Esophagus squamous epithelium (tissue), 5 donors: Measurements from ENCODE around the gene DBT. TPM values are rescaled to one million over a fixed set of nuclear protein-coding genes. Genes with fewer than 3 reads are reported as not detected.

Source experiments
- DNase-seq: peaks from one replicate; lab custom pipeline; 2025; lab: John Stamatoyannopoulos, UW
- H3K27ac ChIP-seq, 4 donors: fragments of 200-600 bp; sonication (generic); one replicate each; pipeline ENCODE4 v1.5.1; 2016 to 2019; ENCODE audit warnings: mild to moderate bottlenecking in 1 of 4
- H3K27me3 ChIP-seq, 4 donors: fragments of 200-600 bp; sonication (generic); 1 replicate in 3 of 4; 2 replicates in 1 of 4; pipeline versions ENCODE4 v1.5.1 to v1.6.0; 2017 to 2021; ENCODE audit warnings: antibody characterized with exemption in 1 of 4
- H3K36me3 ChIP-seq, 3 donors: fragments of 200-600 bp; sonication (generic); one replicate each; pipeline ENCODE4 v1.5.1; 2016 to 2019
- H3K4me1 ChIP-seq, 3 donors: fragments of 200-600 bp; sonication (generic); one replicate each; pipeline ENCODE4 v1.5.1; 2017 to 2019
- H3K4me3 ChIP-seq, 4 donors: fragments of 200-600 bp; sonication (generic); 1 replicate in 3 of 4; 2 replicates in 1 of 4; pipeline ENCODE4 v1.5.1; 2016 to 2019; ENCODE audit warnings: mild to moderate bottlenecking in 2 of 4, moderate library complexity in 1 of 4
- H3K9me3 ChIP-seq, 3 donors: fragments of 200-600 bp; sonication (generic); one replicate each; pipeline ENCODE4 v1.5.1; 2016 to 2019
- POLR2A ChIP-seq, 4 donors: fragments of 450-650 bp; IDR thresholded peaks; one replicate each; pipeline ENCODE4 v1.6.1; 2017; ENCODE audit warnings: antibody characterized with exemption in 4 of 4, mild to moderate bottlenecking in 4 of 4, moderate library complexity in 3 of 4
- WGBS, 2 donors: methylation state at CpG; one replicate each; pipeline ENCODE4 v1.1.5; 2018; 5-methylcytosine and 5-hydroxymethylcytosine counted together
- intact Hi-C: fragments of 100-400 bp; cut with DNase I; formaldehyde crosslinking; loops from one replicate; pipeline ENCODE4 v1.15.0; 2022
- total RNA-seq, 4 donors: library from RNA; depleted of rRNA; stranded (reverse); fragments of >200 nt; gene quantifications; one replicate each; pipeline ENCODE4 v1.1.0, GENCODE V29; 2016
- TF ChIP-seq, protein P1 (sequence below), 6 experiments: fragments of 450-650 bp in 4 of 6; fragments of 200-600 bp in 2 of 6; sonication (generic) in 2 of 6; IDR thresholded peaks; one replicate each; pipeline ENCODE4 v1.5.1; 2016 to 2019; ENCODE audit warnings: antibody characterized with exemption in 6 of 6, mild to moderate bottlenecking in 4 of 6, moderate library complexity in 4 of 6
- donor health status: DM: yes; HTN: yes; CAD: no.

The DBT gene
- total RNA-seq, 4 donors from 2014 or later, result 6.1 to 9.4 (median 6.8) TPM

DNA sequence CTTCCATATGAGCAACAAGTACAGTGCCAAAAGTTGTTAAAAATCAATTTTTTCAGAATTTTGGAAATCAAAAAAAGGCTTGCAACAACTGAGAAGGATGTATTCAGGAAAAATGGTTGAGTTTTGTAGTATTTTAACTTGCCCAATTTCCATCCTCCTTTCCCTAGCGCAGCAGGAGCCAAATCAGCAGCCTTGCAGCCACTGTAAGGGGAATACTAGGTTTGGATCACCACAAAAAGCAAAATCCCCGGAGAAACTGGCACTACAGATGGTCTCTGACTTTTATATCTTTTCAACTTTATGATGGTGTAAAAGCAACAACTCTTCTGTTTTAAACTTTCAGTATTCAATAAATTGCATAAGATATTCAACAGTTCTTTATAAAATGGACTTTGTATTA, 17.9 kb downstream of the DBT start:
- Histone ChIP-seq H3K9me3 (no peaks in the 10 kb centered on the region), H3K27ac (no peak overlapping the region), H3K27me3 (no peaks in the 10 kb centered on the region), H3K4me1 (peaks cover 0 to 15% (median 0%) of the 10 kb centered on the region in 3 donors), H3K4me3 (no peak overlapping the region), H3K36me3 (peaks cover 0 to 86% (median 6%) of the 10 kb centered on the region in 3 donors)
- no peak for DNase-seq
- intact Hi-C loops, result no loop called here
- TF ChIP-seq, protein P1, sequence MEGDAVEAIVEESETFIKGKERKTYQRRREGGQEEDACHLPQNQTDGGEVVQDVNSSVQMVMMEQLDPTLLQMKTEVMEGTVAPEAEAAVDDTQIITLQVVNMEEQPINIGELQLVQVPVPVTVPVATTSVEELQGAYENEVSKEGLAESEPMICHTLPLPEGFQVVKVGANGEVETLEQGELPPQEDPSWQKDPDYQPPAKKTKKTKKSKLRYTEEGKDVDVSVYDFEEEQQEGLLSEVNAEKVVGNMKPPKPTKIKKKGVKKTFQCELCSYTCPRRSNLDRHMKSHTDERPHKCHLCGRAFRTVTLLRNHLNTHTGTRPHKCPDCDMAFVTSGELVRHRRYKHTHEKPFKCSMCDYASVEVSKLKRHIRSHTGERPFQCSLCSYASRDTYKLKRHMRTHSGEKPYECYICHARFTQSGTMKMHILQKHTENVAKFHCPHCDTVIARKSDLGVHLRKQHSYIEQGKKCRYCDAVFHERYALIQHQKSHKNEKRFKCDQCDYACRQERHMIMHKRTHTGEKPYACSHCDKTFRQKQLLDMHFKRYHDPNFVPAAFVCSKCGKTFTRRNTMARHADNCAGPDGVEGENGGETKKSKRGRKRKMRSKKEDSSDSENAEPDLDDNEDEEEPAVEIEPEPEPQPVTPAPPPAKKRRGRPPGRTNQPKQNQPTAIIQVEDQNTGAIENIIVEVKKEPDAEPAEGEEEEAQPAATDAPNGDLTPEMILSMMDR (IDR thresholded peaks at IDR 0.05), result no peak
- TF ChIP-seq POLR2A (IDR thresholded peaks at IDR 0.05), result no peak
- WGBS, 2 donors, result 91 to 100% methylated on average over 2 of the region's 2 CpGs

DNA sequence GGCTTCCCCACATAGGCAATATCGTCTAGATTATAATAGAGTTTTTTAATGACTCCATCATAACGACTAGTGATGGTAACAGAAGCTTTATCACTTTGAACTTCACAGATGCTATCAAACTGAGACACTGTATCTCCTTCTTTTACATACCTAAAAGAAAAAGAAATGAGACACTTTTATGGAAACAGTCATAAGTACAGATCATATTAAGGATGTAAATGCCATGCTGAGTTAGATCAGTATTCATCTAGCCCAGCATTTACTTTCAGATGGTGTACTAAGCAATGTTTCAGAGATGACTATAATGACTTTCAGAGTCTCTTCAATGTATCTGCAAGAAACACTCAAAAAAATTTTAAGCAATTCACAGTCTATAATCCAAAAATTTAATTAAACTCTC, 18.9 kb downstream of the DBT start:
- Histone ChIP-seq H3K4me1 (peaks cover 0 to 15% (median 0%) of the 10 kb centered on the region in 3 donors), H3K27me3 (no peaks in the 10 kb centered on the region), H3K9me3 (no peaks in the 10 kb centered on the region), H3K27ac (no peak overlapping the region), H3K36me3 (peaks cover 0 to 83% (median 6%) of the 10 kb centered on the region in 3 donors), H3K4me3 (no peak overlapping the region)
- intact Hi-C loops, result no loop called here
- TF ChIP-seq, protein P1 (IDR thresholded peaks at IDR 0.05), result no peak
- no peak for TF ChIP-seq POLR2A (IDR thresholded peaks at IDR 0.05)
- 75 to 88% methylated on average over 2 of the region's 2 CpGs for WGBS, 2 donors
- DNase-seq, result no peak

DNA sequence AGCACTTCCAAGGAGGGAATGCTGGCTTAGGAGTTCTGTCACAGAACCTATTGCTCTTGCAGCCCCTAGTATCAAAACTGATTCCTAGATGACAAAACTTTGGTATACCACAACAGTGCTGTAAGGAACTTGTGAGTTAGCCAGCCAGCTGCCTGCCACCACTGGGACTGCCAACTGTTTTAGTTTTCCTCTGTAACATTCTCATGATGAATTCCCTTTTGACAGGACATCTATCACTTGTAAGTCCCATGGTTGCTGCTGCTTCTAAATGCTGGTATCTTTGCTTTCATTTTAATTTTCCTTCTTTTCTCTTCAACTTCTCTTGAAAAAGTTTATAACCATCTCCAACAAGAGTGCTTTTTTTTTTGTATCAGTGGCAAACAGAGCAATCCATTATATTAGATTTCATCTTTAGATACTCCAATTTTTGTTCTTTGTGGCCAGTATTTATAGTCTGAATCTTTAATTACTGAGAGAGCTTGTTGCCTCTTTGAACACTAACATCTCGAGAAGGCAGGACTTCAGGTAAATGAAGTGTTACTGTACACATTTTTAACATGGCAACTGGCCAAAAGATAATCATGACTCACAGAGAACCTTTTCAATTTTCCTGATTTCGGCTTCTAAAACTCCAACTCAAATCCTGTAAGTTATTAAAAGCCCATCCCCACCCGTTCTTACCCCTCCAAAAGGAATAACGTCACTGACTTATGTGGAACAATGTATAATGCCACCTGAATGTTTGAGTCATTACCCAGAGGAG, 19.8 kb downstream of the DBT start:
- Histone ChIP-seq H3K9me3 (no peaks in the 10 kb centered on the region), H3K27me3 (no peaks in the 10 kb centered on the region), H3K27ac (no peak overlapping the region), H3K4me1 (peaks cover 0 to 14% (median 0%) of the 10 kb centered on the region in 3 donors), H3K36me3 (peaks cover 0 to 78% (median 6%) of the 10 kb centered on the region in 3 donors), H3K4me3 (no peak overlapping the region)
- no peak for DNase-seq
- intact Hi-C loops, result no loop called here
- TF ChIP-seq POLR2A (IDR thresholded peaks at IDR 0.05), result no peak
- TF ChIP-seq, protein P1 (IDR thresholded peaks at IDR 0.05), result no peak
- WGBS, 2 donors, result 45 to 52% methylated on average over 4 of the region's 4 CpGs

DNA sequence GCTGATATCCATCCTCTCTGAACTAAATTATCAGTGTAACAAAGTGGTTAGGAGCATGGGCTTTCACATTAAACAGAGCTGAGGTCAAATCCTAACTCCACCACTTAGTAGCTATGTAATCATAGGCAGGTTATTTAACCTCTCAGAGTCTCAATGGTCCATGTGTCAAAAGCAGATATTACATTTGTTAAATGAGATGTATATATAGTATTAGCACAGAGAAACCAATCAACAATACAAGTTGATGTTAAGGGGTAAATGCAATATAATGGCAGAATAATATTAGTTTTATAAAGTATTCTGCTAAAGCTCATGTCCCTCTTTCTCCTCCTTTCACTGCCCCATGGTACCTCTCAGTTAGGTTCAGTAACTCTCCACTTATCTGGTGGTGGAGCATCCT, 27.2 kb downstream of the DBT start:
- H3K4me1 ChIP-seq, result no peaks in the 10 kb centered on the region
- no peaks in the 10 kb centered on the region for H3K27me3 ChIP-seq
- intact Hi-C loops, result no loop called here
- DNase-seq, result no peak
- TF ChIP-seq POLR2A (IDR thresholded peaks at IDR 0.05), result no peak
- TF ChIP-seq, protein P1 (IDR thresholded peaks at IDR 0.05), result no peak
- no peak overlapping the region for H3K4me3 ChIP-seq
- peaks cover 0 to 59% (median 0%) of the 10 kb centered on the region in 3 donors for H3K36me3 ChIP-seq
- H3K9me3 ChIP-seq, result no peaks in the 10 kb centered on the region
- H3K27ac ChIP-seq, result no peak overlapping the region

DNA sequence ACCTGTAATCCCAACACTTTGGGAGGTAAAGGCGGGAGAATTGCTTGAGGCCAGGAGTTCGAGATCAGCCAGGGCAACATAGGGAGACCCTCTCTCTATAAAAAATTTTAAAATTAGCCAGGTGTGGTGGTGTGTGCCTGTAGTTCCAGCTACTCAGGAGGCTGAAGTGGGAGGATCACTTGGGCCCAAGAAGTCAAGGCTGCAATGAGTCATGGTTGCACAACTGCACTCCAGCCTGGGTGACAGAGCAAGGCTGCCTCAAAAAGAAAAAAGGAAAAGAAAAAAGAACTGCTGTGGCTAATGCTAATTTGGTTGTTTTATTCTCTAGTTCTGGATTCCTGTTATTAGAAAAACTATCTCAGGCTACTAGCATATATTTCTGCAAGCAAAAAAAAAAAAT, 29.8 kb downstream of the DBT start:
- Histone ChIP-seq H3K4me3 (no peak overlapping the region), H3K27me3 (no peaks in the 10 kb centered on the region), H3K27ac (no peak overlapping the region), H3K4me1 (no peaks in the 10 kb centered on the region), H3K9me3 (no peaks in the 10 kb centered on the region), H3K36me3 (peaks cover 0 to 71% (median 0%) of the 10 kb centered on the region in 3 donors)
- TF ChIP-seq POLR2A (IDR thresholded peaks at IDR 0.05), result no peak
- TF ChIP-seq, protein P1 (IDR thresholded peaks at IDR 0.05), result no peak
- 94 to 96% methylated on average over 2 of the region's 2 CpGs for WGBS, 2 donors
- intact Hi-C loops, result no loop called here
- DNase-seq, result no peak
